WTC11 (cell line): ENCODE results near the gene NETO1. TPM values are rescaled to one million over a fixed set of nuclear protein-coding genes. Genes with fewer than 3 reads are reported as not detected.

Experiments used
- ATAC-seq: fragments of 200-7000 bp; cut with Tn5 transposase; 2 replicates; pipeline ENCODE4 v1.10.0; 2021; ENCODE audit warnings: mild to moderate bottlenecking, moderate library complexity
- CTCF ChIA-PET: fragments of 300-600 bp; sonication (Branson Sonifier 250); formaldehyde crosslinking; loops from one replicate; lab custom pipeline; 2021; ENCODE audit warnings: antibody characterized with exemption; lab: Charles Lee
- POLR2A ChIA-PET: fragments of 350-600 bp; sonication (Branson Sonifier 250); formaldehyde crosslinking; loops from one replicate; lab custom pipeline; 2021; ENCODE audit warnings: antibody characterized with exemption; lab: Charles Lee
- DNase-seq: peaks from one replicate; pipeline ENCODE4 v3.0.0; 2021; ENCODE audit warnings: low spot score
- H3K27ac Mint-ChIP-seq: 2 replicates; pipeline ENCODE4 v1.8.0; 2021; ENCODE audit warnings: mixed read lengths
- H3K27me3 Mint-ChIP-seq: 2 replicates; pipeline ENCODE4 v1.8.0; 2021; ENCODE audit warnings: low read depth, mild to moderate bottlenecking, moderate library complexity, mixed read lengths
- H3K36me3 Mint-ChIP-seq: 2 replicates; pipeline ENCODE4 v1.8.0; 2021; ENCODE audit warnings: mixed read lengths
- H3K4me1 Mint-ChIP-seq: 2 replicates; pipeline ENCODE4 v1.8.0; 2022; ENCODE audit warnings: mixed read lengths
- H3K4me3 Mint-ChIP-seq: 2 replicates; pipeline ENCODE4 v1.8.0; 2021; ENCODE audit warnings: mild to moderate bottlenecking, moderate library complexity, mixed read lengths
- H3K9me3 Mint-ChIP-seq: 2 replicates; pipeline ENCODE4 v1.8.0; 2021; ENCODE audit warnings: mixed read lengths
- ATF1 ChIP-seq: sonication (generic); formaldehyde crosslinking; IDR thresholded peaks from 2 replicates; pipeline ENCODE4 v1.8.1; 2023; ENCODE audit warnings: mild to moderate bottlenecking, moderate library complexity, missing genetic modification reagents
- CBFB ChIP-seq: sonication (generic); formaldehyde crosslinking; IDR thresholded peaks from 2 replicates; pipeline ENCODE4 v1.8.1; 2022; ENCODE audit warnings: mild to moderate bottlenecking, low read depth, missing genetic modification reagents
- CREM ChIP-seq: sonication (generic); formaldehyde crosslinking; IDR thresholded peaks from 2 replicates; pipeline ENCODE4 v1.8.1; 2022; ENCODE audit warnings: mild to moderate bottlenecking, missing genetic modification reagents, moderate library complexity
- FOXP1 ChIP-seq: sonication (generic); formaldehyde crosslinking; IDR thresholded peaks from 2 replicates; pipeline ENCODE4 v1.8.0; 2022; ENCODE audit warnings: missing genetic modification reagents, mild to moderate bottlenecking, moderate library complexity, borderline replicate concordance
- GABPB1 ChIP-seq: sonication (generic); formaldehyde crosslinking; IDR thresholded peaks from 2 replicates; pipeline ENCODE4 v1.8.1; 2023; ENCODE audit warnings: mild to moderate bottlenecking, missing genetic modification reagents
- JUN ChIP-seq: sonication (generic); formaldehyde crosslinking; IDR thresholded peaks from 2 replicates; pipeline ENCODE4 v1.8.0; 2023; ENCODE audit warnings: mild to moderate bottlenecking, missing genetic modification reagents
- MXD4 ChIP-seq: fragments of 250-450 bp; sonication (Bioruptor Pico); IDR thresholded peaks from 2 replicates; pipeline ENCODE4 v1.8.0; 2021; ENCODE audit warnings: mild to moderate bottlenecking, moderate library complexity, borderline replicate concordance
- NR1H2 ChIP-seq: sonication (generic); formaldehyde crosslinking; IDR thresholded peaks from 2 replicates; pipeline ENCODE4 v1.9.0; 2021; ENCODE audit warnings: mild to moderate bottlenecking, moderate library complexity, missing genetic modification reagents
- SMAD3 ChIP-seq: sonication (generic); formaldehyde crosslinking; IDR thresholded peaks from 2 replicates; pipeline ENCODE4 v1.8.0; 2022; ENCODE audit warnings: missing genetic modification reagents, mild to moderate bottlenecking, borderline replicate concordance
- SOX15 ChIP-seq: fragments of 250-450 bp; sonication (Bioruptor Pico); IDR thresholded peaks from 2 replicates; pipeline ENCODE4 v1.9.0; 2021; ENCODE audit warnings: mild to moderate bottlenecking
- SP1 ChIP-seq: sonication (generic); formaldehyde crosslinking; conservative IDR thresholded peaks from 2 replicates; pipeline ENCODE4 v1.8.1; 2022; ENCODE audit warnings: missing genetic modification reagents
- TCF7 ChIP-seq: sonication (generic); formaldehyde crosslinking; IDR thresholded peaks from 2 replicates; pipeline ENCODE4 v1.8.0; 2022; ENCODE audit warnings: mild to moderate bottlenecking, low read depth, missing genetic modification reagents, moderate library complexity
- TEAD4 ChIP-seq: sonication (generic); formaldehyde crosslinking; IDR thresholded peaks from 2 replicates; pipeline ENCODE4 v1.8.0; 2022; ENCODE audit warnings: mild to moderate bottlenecking, missing genetic modification reagents
- ZBTB21 ChIP-seq: sonication (generic); formaldehyde crosslinking; IDR thresholded peaks from 2 replicates; pipeline ENCODE4 v1.8.1; 2023; ENCODE audit warnings: mild to moderate bottlenecking, missing genetic modification reagents, borderline replicate concordance
- ZNF317 ChIP-seq: sonication (generic); formaldehyde crosslinking; IDR thresholded peaks from 2 replicates; pipeline ENCODE4 v1.8.1; 2023; ENCODE audit warnings: low read depth, mild to moderate bottlenecking, moderate library complexity, missing genetic modification reagents, borderline replicate concordance
- ZNF416 ChIP-seq: fragments of 250-450 bp; sonication (Bioruptor Pico); IDR thresholded peaks from 2 replicates; pipeline ENCODE4 v1.9.0; 2021; ENCODE audit warnings: mild to moderate bottlenecking, inconsistent platforms
- total RNA-seq: library from RNA; stranded (reverse); gene quantifications from 3 replicates; pipeline ENCODE4 v1.2.3, GENCODE V29; 2021
- TF ChIP-seq, protein P1 (sequence below): sonication (generic); formaldehyde crosslinking; IDR thresholded peaks from 2 replicates; pipeline ENCODE4 v1.8.1; 2023; ENCODE audit warnings: mild to moderate bottlenecking, missing genetic modification reagents
- TF ChIP-seq, protein P2 (sequence below): sonication (generic); formaldehyde crosslinking; IDR thresholded peaks from 2 replicates; pipeline ENCODE4 v1.8.0; 2023; ENCODE audit warnings: missing genetic modification reagents, mild to moderate bottlenecking, borderline replicate concordance
- TF ChIP-seq, protein P3 (sequence below): fragments of 250-450 bp; sonication (Bioruptor Pico); IDR thresholded peaks from 2 replicates; pipeline ENCODE4 v2.1.2; 2022; ENCODE audit warnings: mild to moderate bottlenecking, moderate library complexity
- TF ChIP-seq, protein P4 (sequence below): sonication (generic); formaldehyde crosslinking; IDR thresholded peaks from 2 replicates; pipeline ENCODE4 v1.8.0; 2022; ENCODE audit warnings: mild to moderate bottlenecking, missing genetic modification reagents

Gene NETO1
- total RNA-seq, 1 experiment from 2014 or later: 33.1 TPM

DNA sequence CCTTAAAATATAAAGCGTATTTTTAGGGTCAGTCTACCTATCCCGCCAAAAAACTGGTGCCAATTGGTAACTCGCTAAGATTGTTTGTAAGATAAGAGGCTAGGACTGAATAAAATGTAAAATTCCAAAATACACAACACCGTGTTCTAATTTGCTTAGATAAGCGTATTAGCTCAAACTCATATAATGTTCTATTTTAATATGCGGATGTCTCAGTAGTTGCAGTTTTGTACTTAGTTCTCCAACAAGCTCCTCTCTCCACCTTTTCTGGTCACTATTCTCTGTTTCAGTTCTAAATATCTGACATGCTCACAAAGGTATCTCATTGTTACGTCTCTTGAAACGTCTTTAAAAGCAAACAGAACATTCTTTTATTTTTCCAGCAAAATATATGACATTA lies 24.0 kb downstream of the NETO1 start:
- ChIA-PET POLR2A (no interaction called here), CTCF (interaction anchor here (0.6 kb wide), 1 partner anchor 16 kb away, joined by 7 read pairs; no protein-coding TSS in a partner anchor)
- no peak for TF ChIP-seq CREM (CRISPR knock-in tag)
- TF ChIP-seq, protein P1, sequence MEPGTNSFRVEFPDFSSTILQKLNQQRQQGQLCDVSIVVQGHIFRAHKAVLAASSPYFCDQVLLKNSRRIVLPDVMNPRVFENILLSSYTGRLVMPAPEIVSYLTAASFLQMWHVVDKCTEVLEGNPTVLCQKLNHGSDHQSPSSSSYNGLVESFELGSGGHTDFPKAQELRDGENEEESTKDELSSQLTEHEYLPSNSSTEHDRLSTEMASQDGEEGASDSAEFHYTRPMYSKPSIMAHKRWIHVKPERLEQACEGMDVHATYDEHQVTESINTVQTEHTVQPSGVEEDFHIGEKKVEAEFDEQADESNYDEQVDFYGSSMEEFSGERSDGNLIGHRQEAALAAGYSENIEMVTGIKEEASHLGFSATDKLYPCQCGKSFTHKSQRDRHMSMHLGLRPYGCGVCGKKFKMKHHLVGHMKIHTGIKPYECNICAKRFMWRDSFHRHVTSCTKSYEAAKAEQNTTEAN (CRISPR knock-in tag): no peak
- no peak for TF ChIP-seq ATF1 (CRISPR knock-in tag)
- no peak for TF ChIP-seq TEAD4 (CRISPR knock-in tag)
- no peak for TF ChIP-seq JUN (CRISPR knock-in tag)
- TF ChIP-seq, protein P2, sequence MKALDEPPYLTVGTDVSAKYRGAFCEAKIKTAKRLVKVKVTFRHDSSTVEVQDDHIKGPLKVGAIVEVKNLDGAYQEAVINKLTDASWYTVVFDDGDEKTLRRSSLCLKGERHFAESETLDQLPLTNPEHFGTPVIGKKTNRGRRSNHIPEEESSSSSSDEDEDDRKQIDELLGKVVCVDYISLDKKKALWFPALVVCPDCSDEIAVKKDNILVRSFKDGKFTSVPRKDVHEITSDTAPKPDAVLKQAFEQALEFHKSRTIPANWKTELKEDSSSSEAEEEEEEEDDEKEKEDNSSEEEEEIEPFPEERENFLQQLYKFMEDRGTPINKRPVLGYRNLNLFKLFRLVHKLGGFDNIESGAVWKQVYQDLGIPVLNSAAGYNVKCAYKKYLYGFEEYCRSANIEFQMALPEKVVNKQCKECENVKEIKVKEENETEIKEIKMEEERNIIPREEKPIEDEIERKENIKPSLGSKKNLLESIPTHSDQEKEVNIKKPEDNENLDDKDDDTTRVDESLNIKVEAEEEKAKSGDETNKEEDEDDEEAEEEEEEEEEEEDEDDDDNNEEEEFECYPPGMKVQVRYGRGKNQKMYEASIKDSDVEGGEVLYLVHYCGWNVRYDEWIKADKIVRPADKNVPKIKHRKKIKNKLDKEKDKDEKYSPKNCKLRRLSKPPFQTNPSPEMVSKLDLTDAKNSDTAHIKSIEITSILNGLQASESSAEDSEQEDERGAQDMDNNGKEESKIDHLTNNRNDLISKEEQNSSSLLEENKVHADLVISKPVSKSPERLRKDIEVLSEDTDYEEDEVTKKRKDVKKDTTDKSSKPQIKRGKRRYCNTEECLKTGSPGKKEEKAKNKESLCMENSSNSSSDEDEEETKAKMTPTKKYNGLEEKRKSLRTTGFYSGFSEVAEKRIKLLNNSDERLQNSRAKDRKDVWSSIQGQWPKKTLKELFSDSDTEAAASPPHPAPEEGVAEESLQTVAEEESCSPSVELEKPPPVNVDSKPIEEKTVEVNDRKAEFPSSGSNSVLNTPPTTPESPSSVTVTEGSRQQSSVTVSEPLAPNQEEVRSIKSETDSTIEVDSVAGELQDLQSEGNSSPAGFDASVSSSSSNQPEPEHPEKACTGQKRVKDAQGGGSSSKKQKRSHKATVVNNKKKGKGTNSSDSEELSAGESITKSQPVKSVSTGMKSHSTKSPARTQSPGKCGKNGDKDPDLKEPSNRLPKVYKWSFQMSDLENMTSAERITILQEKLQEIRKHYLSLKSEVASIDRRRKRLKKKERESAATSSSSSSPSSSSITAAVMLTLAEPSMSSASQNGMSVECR: no peak
- TF ChIP-seq ZNF416 (CRISPR knock-in tag): no peak
- TF ChIP-seq CBFB: no peak
- TF ChIP-seq, protein P3, sequence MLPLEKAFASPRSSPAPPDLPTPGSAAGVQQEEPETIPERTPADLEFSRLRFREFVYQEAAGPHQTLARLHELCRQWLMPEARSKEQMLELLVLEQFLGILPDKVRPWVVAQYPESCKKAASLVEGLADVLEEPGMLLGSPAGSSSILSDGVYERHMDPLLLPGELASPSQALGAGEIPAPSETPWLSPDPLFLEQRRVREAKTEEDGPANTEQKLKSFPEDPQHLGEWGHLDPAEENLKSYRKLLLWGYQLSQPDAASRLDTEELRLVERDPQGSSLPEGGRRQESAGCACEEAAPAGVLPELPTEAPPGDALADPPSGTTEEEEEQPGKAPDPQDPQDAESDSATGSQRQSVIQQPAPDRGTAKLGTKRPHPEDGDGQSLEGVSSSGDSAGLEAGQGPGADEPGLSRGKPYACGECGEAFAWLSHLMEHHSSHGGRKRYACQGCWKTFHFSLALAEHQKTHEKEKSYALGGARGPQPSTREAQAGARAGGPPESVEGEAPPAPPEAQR (CRISPR knock-in tag): no peak
- TF ChIP-seq FOXP1 (CRISPR knock-in tag): no peak
- TF ChIP-seq TCF7 (CRISPR knock-in tag): no peak
- no peak for TF ChIP-seq ZBTB21
- TF ChIP-seq SMAD3 (CRISPR knock-in tag): no peak
- TF ChIP-seq MXD4 (CRISPR knock-in tag): no peak
- TF ChIP-seq NR1H2 (CRISPR knock-in tag): no peak
- no peak for TF ChIP-seq GABPB1 (CRISPR knock-in tag)
- TF ChIP-seq, protein P4, sequence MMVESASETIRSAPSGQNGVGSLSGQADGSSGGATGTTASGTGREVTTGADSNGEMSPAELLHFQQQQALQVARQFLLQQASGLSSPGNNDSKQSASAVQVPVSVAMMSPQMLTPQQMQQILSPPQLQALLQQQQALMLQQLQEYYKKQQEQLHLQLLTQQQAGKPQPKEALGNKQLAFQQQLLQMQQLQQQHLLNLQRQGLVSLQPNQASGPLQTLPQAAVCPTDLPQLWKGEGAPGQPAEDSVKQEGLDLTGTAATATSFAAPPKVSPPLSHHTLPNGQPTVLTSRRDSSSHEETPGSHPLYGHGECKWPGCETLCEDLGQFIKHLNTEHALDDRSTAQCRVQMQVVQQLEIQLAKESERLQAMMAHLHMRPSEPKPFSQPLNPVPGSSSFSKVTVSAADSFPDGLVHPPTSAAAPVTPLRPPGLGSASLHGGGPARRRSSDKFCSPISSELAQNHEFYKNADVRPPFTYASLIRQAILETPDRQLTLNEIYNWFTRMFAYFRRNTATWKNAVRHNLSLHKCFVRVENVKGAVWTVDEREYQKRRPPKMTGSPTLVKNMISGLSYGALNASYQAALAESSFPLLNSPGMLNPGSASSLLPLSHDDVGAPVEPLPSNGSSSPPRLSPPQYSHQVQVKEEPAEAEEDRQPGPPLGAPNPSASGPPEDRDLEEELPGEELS (CRISPR knock-in tag): no peak
- TF ChIP-seq ZNF317 (CRISPR knock-in tag): no peak
- TF ChIP-seq SOX15 (CRISPR knock-in tag): no peak
- no peak for TF ChIP-seq SP1 (CRISPR knock-in tag)
- no peak for DNase-seq
- Mint-ChIP-seq H3K36me3 (peaks cover 2% of the 10 kb centered on the region), H3K27me3 (no peaks in the 10 kb centered on the region), H3K4me1 (peaks cover 42% of the 10 kb centered on the region), H3K9me3 (peaks cover 8% of the 10 kb centered on the region), H3K27ac (no peak overlapping the region), H3K4me3 (no peak overlapping the region)
- ATAC-seq: no peak
